K562 (cell line): ENCODE results near the gene VPS33A. TPM values are rescaled to one million over a fixed set of nuclear protein-coding genes. Genes with fewer than 3 reads are reported as not detected.

Source experiments
- CEBPG ChIP-seq, 3 experiments: fragments of 200-800 bp in 1 of 3; sonication (Bioruptor generic) in 1 of 3; sonication (generic) in 1 of 3; formaldehyde crosslinking in 1 of 3; IDR thresholded peaks in 2 of 3; conservative IDR thresholded peaks in 1 of 3; 2 replicates each; pipeline versions ENCODE4 v1.6.1 to v1.8.0; 2016 to 2022; ENCODE audit warnings: missing compliant biosample characterization in 2 of 3, missing genetic modification characterization in 2 of 3, mild to moderate bottlenecking in 1 of 3, missing genetic modification reagents in 1 of 3
- ESRRA ChIP-seq: fragments of 450-650 bp; IDR thresholded peaks from 2 replicates; pipeline ENCODE4 v1.6.1; 2014; ENCODE audit warnings: low read depth, mild to moderate bottlenecking, moderate library complexity, borderline replicate concordance
- FOXP1 ChIP-seq: sonication (generic); formaldehyde crosslinking; IDR thresholded peaks from 2 replicates; pipeline ENCODE4 v1.8.0; 2022; ENCODE audit warnings: mild to moderate bottlenecking, missing genetic modification reagents
- HMGN3 ChIP-seq: IDR thresholded peaks from 2 replicates; pipeline ENCODE4 v1.6.1; 2011; ENCODE audit warnings: borderline replicate concordance, low read depth, mild to moderate bottlenecking, mixed read lengths, low read length; ENCODE audit not compliant: insufficient read length; ENCODE audit errors: extremely low read depth
- JUN ChIP-seq, 2 experiments: sonication (generic) in 1 of 2; formaldehyde crosslinking in 1 of 2; IDR thresholded peaks; 2 replicates each; pipeline versions ENCODE4 v1.6.1 to v1.8.0; 2012 to 2022; ENCODE audit warnings: borderline replicate concordance in 2 of 2, mild to moderate bottlenecking in 2 of 2, improper control_type of control experiment in 1 of 2, low read depth in 1 of 2, low read length in 1 of 2, missing genetic modification reagents in 1 of 2
- MCM2 ChIP-seq: fragments of 450-650 bp; IDR thresholded peaks from 2 replicates; pipeline ENCODE4 v1.6.1; 2017; ENCODE audit warnings: low read depth, mild to moderate bottlenecking
- MECOM ChIP-seq: fragments of 250-450 bp; sonication (Bioruptor Pico); IDR thresholded peaks from 2 replicates; pipeline ENCODE4 v1.8.0; 2022; ENCODE audit warnings: inconsistent platforms
- NONO ChIP-seq, 2 experiments: fragments of 200-400 bp in 1 of 2; fragments of 450-650 bp in 1 of 2; formaldehyde crosslinking in 1 of 2; IDR thresholded peaks; 2 replicates each; pipeline ENCODE4 v1.6.1; 2017; ENCODE audit warnings: low read depth in 2 of 2, mild to moderate bottlenecking in 2 of 2, moderate library complexity in 2 of 2, low read length in 1 of 2
- NR2F6 ChIP-seq: fragments of 450-650 bp; formaldehyde crosslinking; IDR thresholded peaks from 2 replicates; pipeline ENCODE4 v1.4.0; 2020; ENCODE audit warnings: mild to moderate bottlenecking
- PML ChIP-seq: IDR thresholded peaks from 2 replicates; pipeline ENCODE4 v1.6.1; 2012; ENCODE audit warnings: low read length, inconsistent platforms
- PRPF4 ChIP-seq: fragments of 200-400 bp; formaldehyde crosslinking; IDR thresholded peaks from one replicate; pipeline ENCODE4 v1.6.1; 2017; ENCODE audit warnings: low read length, low read depth, mild to moderate bottlenecking; ENCODE audit not compliant: insufficient read depth, poor library complexity, severe bottlenecking
- SMAD4 ChIP-seq: fragments of 250-450 bp; sonication (Bioruptor Pico); conservative IDR thresholded peaks from 2 replicates; pipeline ENCODE4 v1.8.0; 2021; ENCODE audit warnings: inconsistent platforms, mild to moderate bottlenecking, moderate library complexity
- SRSF1 ChIP-seq: fragments of 200-400 bp; formaldehyde crosslinking; IDR thresholded peaks from 2 replicates; pipeline ENCODE4 v1.6.1; 2017; ENCODE audit warnings: mild to moderate bottlenecking, low read depth, low read length, moderate library complexity
- SUPT5H ChIP-seq: fragments of 450-650 bp; IDR thresholded peaks from 2 replicates; pipeline ENCODE4 v1.6.1; 2016
- ZNF263 ChIP-seq: sonication (generic); formaldehyde crosslinking; IDR thresholded peaks from 2 replicates; pipeline ENCODE4 v1.8.0; 2022; ENCODE audit warnings: mild to moderate bottlenecking, missing genetic modification reagents, borderline replicate concordance
- ZNF644 ChIP-seq: fragments of 200-800 bp; sonication (Bioruptor generic); IDR thresholded peaks from 2 replicates; pipeline ENCODE4 v1.6.1; 2016; ENCODE audit warnings: low read depth, missing genetic modification characterization, missing compliant biosample characterization
- polyA plus RNA-seq, 8 experiments: library from polyadenylated mRNA; depleted of rRNA in 4 of 8; stranded (reverse) in 5 of 8; unstranded in 3 of 8; fragments of >200 nt; fragmentation: Nextera tagmentation in 2 of 8; fragmentation: Illumina TruSeq in 1 of 8; extraction: Ambion mirVana in 2 of 8; extraction: Trizol in 1 of 8; gene quantifications; 2 replicates each; pipeline versions ENCODE4 v1.2.1 to v1.2.3, GENCODE V29; 2011 to 2014; ENCODE audit warnings: inconsistent platforms in 1 of 8, missing spikeins in 1 of 8
- total RNA-seq, 7 experiments: library from RNA; depleted of rRNA in 6 of 7; stranded (reverse); fragments of >200 nt in 6 of 7; fragmentation: Illumina TruSeq in 2 of 7; extraction: Trizol in 2 of 7; gene quantifications; 2 replicates each; pipeline versions ENCODE4 v1.2.1 to v1.2.3, GENCODE V29; 2011 to 2021; ENCODE audit warnings: low replicate concordance in 1 of 7
- TF ChIP-seq, protein P1 (sequence below): sonication (generic); formaldehyde crosslinking; IDR thresholded peaks from 2 replicates; pipeline ENCODE4 v1.8.0; 2022; ENCODE audit warnings: missing genetic modification reagents, mild to moderate bottlenecking, moderate library complexity, borderline replicate concordance
- TF ChIP-seq, protein P2 (sequence below): fragments of 450-650 bp; formaldehyde crosslinking; IDR thresholded peaks from 2 replicates; pipeline ENCODE4 v1.4.0; 2020; ENCODE audit warnings: mild to moderate bottlenecking, moderate library complexity
- TF ChIP-seq, protein P3 (sequence below): fragments of 150-350 bp; IDR thresholded peaks from 2 replicates; pipeline ENCODE4 v1.6.1; 2014; ENCODE audit warnings: low read depth, mild to moderate bottlenecking, low read length, borderline replicate concordance

The VPS33A gene
- total and polyA plus RNA-seq, 9 of the 15 experiments (the other 6 are each of a cell fraction or from before 2014, with no cell fraction given) = 10.6 to 34.3 (median 25.3) TPM

DNA sequence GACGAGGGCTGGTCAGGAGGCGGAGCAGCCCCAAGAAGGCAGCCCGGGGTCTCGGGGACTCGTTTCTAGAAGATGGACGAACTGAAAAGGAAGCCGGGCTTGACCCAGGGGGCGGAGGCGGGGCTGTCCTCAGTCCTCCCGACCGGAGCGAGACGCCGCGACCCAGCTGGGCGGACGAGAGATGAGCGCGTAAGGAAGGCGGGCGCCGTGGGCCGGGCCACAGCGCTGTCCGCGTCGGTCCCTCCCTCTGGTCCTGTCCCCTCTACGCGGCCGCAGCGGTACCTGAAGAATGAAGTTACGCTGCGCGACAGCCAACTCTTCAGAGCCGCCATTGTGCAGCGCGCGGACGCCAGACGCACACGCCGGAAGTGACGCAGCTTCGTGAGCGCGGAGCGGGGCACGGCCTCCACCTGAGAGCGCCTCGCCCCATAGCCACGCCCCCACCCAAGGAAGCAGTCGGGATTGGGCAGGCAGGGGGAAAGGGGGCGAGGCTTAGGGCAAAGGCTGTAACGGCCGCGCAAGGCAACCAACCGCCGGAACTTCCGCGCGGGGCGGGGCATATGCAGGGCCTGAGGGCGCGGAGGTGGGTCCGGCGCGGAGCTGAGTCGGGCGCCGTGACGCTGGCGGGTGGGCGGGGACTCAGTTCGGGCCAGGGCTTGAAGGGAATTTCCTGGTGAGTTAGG lies 40.5 kb downstream of the VPS33A start, which contains the start of gene DIABLO (continued):
- TF ChIP-seq, protein P1, sequence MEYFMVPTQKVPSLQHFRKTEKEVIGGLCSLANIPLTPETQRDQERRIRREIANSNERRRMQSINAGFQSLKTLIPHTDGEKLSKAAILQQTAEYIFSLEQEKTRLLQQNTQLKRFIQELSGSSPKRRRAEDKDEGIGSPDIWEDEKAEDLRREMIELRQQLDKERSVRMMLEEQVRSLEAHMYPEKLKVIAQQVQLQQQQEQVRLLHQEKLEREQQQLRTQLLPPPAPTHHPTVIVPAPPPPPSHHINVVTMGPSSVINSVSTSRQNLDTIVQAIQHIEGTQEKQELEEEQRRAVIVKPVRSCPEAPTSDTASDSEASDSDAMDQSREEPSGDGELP (CRISPR knock-in tag) = peak; percentile 96
- TF ChIP-seq CEBPG (CRISPR knock-in tag; IDR thresholded peaks at IDR 0.05) (no peak; the same call in 1 of the 2 replicates), CEBPG (tag; conservative IDR thresholded peaks at IDR 0.05 in 1 of 2, IDR thresholded peaks at IDR 0.05 in 1 of 2) (no peak), NR2F6 (no peak), JUN (IDR thresholded peaks at IDR 0.05; ENCODE audit: borderline replicate concordance, low read depth, low read length) (no peak), JUN (CRISPR knock-in tag; IDR thresholded peaks at IDR 0.05; ENCODE audit: borderline replicate concordance) (0 out of 2 replicates have a peak, but pooled peaks have one; percentile 79), PRPF4 (no peak), ZNF644 (no peak), SUPT5H (peak; percentile 98), MECOM (CRISPR knock-in tag) (no peak), ZNF263 (CRISPR knock-in tag) (peak; percentile 90), PML (peak; percentile 79), HMGN3 (peak; percentile 82), FOXP1 (CRISPR knock-in tag) (peak; percentile 52; the same call in 1 of the 2 replicates), MCM2 (no peak), NONO (IDR thresholded peaks at IDR 0.05; ENCODE audit: low read depth in 2 of 2, low read length in 1 of 2) (0 out of 4 replicates have a peak, but pooled peaks of 1 of the 2 experiments have one; percentile 40), SRSF1 (no peak), SMAD4 (CRISPR knock-in tag) (peak; percentile 32; the same call in 1 of the 2 replicates), ESRRA (peak; percentile 46; the same call in 1 of the 2 replicates)
- TF ChIP-seq, protein P2, sequence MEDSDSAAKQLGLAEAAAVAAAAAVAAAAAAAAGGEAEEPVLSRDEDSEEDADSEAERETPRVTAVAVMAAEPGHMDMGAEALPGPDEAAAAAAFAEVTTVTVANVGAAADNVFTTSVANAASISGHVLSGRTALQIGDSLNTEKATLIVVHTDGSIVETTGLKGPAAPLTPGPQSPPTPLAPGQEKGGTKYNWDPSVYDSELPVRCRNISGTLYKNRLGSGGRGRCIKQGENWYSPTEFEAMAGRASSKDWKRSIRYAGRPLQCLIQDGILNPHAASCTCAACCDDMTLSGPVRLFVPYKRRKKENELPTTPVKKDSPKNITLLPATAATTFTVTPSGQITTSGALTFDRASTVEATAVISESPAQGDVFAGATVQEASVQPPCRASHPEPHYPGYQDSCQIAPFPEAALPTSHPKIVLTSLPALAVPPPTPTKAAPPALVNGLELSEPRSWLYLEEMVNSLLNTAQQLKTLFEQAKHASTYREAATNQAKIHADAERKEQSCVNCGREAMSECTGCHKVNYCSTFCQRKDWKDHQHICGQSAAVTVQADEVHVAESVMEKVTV (CRISPR knock-in tag) = no peak
- TF ChIP-seq, protein P3, sequence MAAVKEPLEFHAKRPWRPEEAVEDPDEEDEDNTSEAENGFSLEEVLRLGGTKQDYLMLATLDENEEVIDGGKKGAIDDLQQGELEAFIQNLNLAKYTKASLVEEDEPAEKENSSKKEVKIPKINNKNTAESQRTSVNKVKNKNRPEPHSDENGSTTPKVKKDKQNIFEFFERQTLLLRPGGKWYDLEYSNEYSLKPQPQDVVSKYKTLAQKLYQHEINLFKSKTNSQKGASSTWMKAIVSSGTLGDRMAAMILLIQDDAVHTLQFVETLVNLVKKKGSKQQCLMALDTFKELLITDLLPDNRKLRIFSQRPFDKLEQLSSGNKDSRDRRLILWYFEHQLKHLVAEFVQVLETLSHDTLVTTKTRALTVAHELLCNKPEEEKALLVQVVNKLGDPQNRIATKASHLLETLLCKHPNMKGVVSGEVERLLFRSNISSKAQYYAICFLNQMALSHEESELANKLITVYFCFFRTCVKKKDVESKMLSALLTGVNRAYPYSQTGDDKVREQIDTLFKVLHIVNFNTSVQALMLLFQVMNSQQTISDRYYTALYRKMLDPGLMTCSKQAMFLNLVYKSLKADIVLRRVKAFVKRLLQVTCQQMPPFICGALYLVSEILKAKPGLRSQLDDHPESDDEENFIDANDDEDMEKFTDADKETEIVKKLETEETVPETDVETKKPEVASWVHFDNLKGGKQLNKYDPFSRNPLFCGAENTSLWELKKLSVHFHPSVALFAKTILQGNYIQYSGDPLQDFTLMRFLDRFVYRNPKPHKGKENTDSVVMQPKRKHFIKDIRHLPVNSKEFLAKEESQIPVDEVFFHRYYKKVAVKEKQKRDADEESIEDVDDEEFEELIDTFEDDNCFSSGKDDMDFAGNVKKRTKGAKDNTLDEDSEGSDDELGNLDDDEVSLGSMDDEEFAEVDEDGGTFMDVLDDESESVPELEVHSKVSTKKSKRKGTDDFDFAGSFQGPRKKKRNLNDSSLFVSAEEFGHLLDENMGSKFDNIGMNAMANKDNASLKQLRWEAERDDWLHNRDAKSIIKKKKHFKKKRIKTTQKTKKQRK = no peak
